ENCODE data around the gene AANAT.

The AANAT gene

GRCh38 chr17:76474894-76475293 lies 7.5 kb downstream of the AANAT start:
- Histone ChIP-seq H3K4me3 (ENCODE audit: low read depth in 1 of 2, low read length in 1 of 2) (no peak overlapping the region), H3K27me3 (no peaks in the 10 kb centered on the region), H3K36me3 (peaks cover 98% of the 10 kb centered on the region), H3K4me1 (ENCODE audit: control insufficient read depth in 1 of 2, insufficient read depth in 1 of 2, low read depth in 1 of 2, low read length in 1 of 2) (no peaks in the 10 kb centered on the region), H3K27ac (no peak overlapping the region), H3K9me3 (no peaks in the 10 kb centered on the region)
- TF ChIP-seq, protein P1, sequence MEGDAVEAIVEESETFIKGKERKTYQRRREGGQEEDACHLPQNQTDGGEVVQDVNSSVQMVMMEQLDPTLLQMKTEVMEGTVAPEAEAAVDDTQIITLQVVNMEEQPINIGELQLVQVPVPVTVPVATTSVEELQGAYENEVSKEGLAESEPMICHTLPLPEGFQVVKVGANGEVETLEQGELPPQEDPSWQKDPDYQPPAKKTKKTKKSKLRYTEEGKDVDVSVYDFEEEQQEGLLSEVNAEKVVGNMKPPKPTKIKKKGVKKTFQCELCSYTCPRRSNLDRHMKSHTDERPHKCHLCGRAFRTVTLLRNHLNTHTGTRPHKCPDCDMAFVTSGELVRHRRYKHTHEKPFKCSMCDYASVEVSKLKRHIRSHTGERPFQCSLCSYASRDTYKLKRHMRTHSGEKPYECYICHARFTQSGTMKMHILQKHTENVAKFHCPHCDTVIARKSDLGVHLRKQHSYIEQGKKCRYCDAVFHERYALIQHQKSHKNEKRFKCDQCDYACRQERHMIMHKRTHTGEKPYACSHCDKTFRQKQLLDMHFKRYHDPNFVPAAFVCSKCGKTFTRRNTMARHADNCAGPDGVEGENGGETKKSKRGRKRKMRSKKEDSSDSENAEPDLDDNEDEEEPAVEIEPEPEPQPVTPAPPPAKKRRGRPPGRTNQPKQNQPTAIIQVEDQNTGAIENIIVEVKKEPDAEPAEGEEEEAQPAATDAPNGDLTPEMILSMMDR (IDR thresholded peaks at IDR 0.05), result no peak

GRCh38 chr17:76475302-76475701 lies 7.9 kb downstream of the AANAT start:
- TF ChIP-seq, protein P1 (IDR thresholded peaks at IDR 0.05), result no peak
- no peaks in the 10 kb centered on the region for H3K4me1 ChIP-seq (ENCODE audit: control insufficient read depth in 1 of 2, insufficient read depth in 1 of 2, low read depth in 1 of 2, low read length in 1 of 2)
- H3K27ac ChIP-seq, result no peak overlapping the region
- no peaks in the 10 kb centered on the region for H3K9me3 ChIP-seq
- no peak overlapping the region for H3K4me3 ChIP-seq (ENCODE audit: low read depth in 1 of 2, low read length in 1 of 2)
- peaks cover 97% of the 10 kb centered on the region for H3K36me3 ChIP-seq
- no peaks in the 10 kb centered on the region for H3K27me3 ChIP-seq

- no peaks in the 10 kb centered on the region for H3K9me3 ChIP-seq
- TF ChIP-seq, protein P1 (IDR thresholded peaks at IDR 0.05), result no peak
- no peaks in the 10 kb centered on the region for H3K27me3 ChIP-seq
- H3K27ac ChIP-seq, result no peak overlapping the region
- H3K36me3 ChIP-seq, result peaks cover 95% of the 10 kb centered on the region
- H3K4me1 ChIP-seq (ENCODE audit: control insufficient read depth in 1 of 2, insufficient read depth in 1 of 2, low read depth in 1 of 2, low read length in 1 of 2), result peaks cover 0 to 3% of the 10 kb centered on the region in 2 experiments
- H3K4me3 ChIP-seq (ENCODE audit: low read depth in 1 of 2, low read length in 1 of 2), result no peak overlapping the region
Measured at GRCh38 chr17:76476736-76477135, 9.3 kb downstream of the AANAT start.

- Histone ChIP-seq H3K36me3 (peaks cover 86% of the 10 kb centered on the region), H3K9me3 (no peaks in the 10 kb centered on the region), H3K27me3 (no peaks in the 10 kb centered on the region), H3K27ac (no peak overlapping the region), H3K4me1 (ENCODE audit: control insufficient read depth in 1 of 2, insufficient read depth in 1 of 2, low read depth in 1 of 2, low read length in 1 of 2) (peaks cover 0 to 3% of the 10 kb centered on the region in 2 experiments), H3K4me3 (ENCODE audit: low read depth in 1 of 2, low read length in 1 of 2) (no peak overlapping the region)
- TF ChIP-seq, protein P1 (IDR thresholded peaks at IDR 0.05), result no peak
Measured at GRCh38 chr17:76477576-76477975, 10.2 kb downstream of the AANAT start.

GRCh38 chr17:76478097-76478496 lies 10.7 kb downstream of the AANAT start:
- Histone ChIP-seq H3K27me3 (no peaks in the 10 kb centered on the region), H3K27ac (no peak overlapping the region)
- TF ChIP-seq, protein P1 (IDR thresholded peaks at IDR 0.05), result no peak

More at GRCh38 chr17:76478097-76478496, 10.7 kb downstream of the AANAT start:
- Histone ChIP-seq H3K4me1 (ENCODE audit: control insufficient read depth in 1 of 2, insufficient read depth in 1 of 2, low read depth in 1 of 2, low read length in 1 of 2) (peaks cover 2 to 7% of the 10 kb centered on the region in 2 experiments), H3K9me3 (no peaks in the 10 kb centered on the region), H3K36me3 (peaks cover 81% of the 10 kb centered on the region), H3K4me3 (ENCODE audit: low read depth in 1 of 2, low read length in 1 of 2) (no peak overlapping the region)
